GM12865 (cell line): ENCODE data around the gene GPX1.

ENCODE experiments used
- DNase-seq: peaks from one replicate; pipeline ENCODE4 v3.0.0; 2010; ENCODE audit warnings: low read depth
- H3K4me3 ChIP-seq: 2 replicates; pipeline ENCODE4 v1.5.1; 2011; ENCODE audit warnings: mild to moderate bottlenecking, low read depth, low read length, control low read depth
- CTCF ChIP-seq: IDR thresholded peaks from 2 replicates; pipeline ENCODE4 v1.5.1; 2011; ENCODE audit warnings: low read length, control low read depth, low read depth, inconsistent platforms; ENCODE audit not compliant: insufficient read depth; ENCODE audit errors: missing control alignments

GPX1 gene

DNA sequence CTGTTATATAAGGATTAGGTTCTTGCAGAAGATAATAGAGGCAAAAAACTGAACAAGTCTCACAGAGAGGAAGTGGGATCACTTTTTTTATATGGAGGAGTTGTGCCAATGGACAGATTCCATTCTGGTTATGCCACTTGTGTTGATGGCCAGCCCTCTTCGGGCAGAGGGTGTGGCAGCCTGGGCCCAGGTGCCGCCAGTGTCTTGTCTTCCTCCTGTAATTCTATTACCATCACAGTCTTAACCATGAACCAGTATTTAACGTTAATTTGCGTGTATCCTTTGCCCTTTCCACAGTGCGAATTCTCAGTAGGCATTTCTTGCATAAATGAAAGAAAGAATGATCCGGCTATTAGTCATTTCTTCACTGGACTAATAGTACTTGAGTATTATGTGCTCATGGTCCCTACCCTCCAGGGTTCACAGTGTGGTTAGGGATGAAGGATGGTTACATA, 11.3 kb downstream of the GPX1 start:
- DNase-seq = no peak

DNA sequence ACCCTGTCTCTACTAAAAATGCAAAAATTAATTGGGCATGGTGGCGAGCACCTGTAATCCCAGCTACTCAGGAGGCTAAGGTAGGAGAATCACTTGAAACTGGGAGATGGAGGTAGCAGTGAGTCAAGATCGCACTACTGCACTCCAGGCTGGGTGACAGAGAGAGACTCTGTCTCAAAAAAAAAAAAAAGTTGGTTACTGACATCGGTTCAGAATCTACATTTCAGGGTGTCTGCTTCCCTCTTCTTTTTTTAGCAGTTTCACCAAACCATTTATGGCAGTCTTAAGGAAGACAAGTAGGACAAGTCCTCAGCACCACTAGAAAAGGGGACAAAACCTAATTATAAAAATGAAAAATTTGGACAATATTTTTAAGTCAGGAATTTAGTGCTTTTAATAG, 15.0 kb downstream of the GPX1 start:
- peak; percentile 58 for DNase-seq
- TF ChIP-seq CTCF = no peak
- no peak overlapping the region for H3K4me3 ChIP-seq

More for the DNA sequence above, 11.3 kb downstream of the GPX1 start:
- TF ChIP-seq CTCF = no peak
- H3K4me3 ChIP-seq = no peak overlapping the region

- peak overlapping the region; percentile 85 for H3K4me3 ChIP-seq
- TF ChIP-seq CTCF = no peak
- DNase-seq = no peak
Observed at GRCh38 chr3:49341996-49342395, 16.2 kb downstream of the GPX1 start.

DNA sequence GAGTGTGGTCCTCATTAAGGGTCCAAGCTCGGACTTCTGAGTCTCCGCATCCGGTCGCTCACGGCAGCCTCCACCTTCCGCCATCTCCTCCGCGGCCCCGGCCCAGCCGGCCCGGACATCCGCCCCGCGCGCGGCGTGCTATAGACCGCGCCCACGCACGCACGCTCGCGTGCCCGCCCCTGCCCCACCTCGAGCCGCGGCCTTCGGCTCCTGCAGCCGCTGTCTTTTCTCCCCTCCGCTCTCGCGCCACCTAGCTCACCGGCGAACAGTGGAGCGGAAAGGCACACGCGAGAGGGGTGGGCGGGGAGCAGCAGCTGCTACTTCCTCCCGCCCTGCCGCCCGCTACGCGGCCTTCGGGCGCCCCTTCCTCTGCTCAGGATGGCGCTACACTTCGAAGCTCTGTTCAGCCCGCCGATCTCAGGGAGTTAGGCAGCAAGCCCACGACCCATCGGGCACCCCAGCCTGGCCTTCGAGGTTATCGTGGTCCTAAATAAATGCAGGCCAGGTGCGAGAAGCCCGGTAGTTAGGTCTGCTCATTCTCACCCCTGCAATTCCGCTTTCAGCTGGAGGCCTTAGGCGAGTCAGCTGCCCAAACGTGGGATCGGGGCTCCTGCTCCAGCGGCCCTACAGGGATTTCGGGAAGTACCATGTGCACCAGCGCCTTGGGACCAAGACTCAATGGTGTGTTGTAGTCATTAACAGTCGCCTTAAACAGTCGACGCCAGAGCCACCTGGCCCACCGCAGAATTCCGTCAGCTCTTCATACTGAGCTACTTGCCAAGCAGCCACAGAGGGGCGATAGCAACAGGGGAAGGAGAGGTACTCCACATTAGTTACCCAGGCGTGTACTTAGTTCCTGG, 18.0 kb downstream of the GPX1 start, which contains the start of gene USP4:
Gene USP4, minus strand, starts transcription at position 113 of the 860 bp plus-strand sequence. Its CDS starts 29 bp downstream, at position 84.
- peak; percentile 70 for TF ChIP-seq CTCF
- DNase-seq = peak; percentile 99
- H3K4me3 ChIP-seq = peak within 1 kb of the TSS; percentile 98

DNA sequence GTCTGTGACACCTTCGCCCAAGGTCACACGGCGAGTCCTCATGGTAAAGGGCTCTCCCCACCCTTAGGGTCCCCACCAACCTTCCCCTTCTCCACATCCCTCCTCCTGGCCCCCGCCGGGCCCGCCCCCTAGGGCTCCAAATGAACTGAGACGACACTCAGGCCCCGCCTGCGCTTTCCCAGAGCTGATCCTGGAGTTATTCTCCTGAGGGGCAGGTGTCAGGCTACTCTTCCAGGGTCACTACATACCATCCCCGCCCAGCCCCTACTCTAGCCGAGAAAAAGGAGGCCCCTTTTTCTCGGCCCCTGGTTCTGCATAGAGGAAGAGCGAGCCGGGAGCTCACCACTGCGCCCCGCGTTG, 18.6 kb downstream of the GPX1 start:
- TF ChIP-seq CTCF = no peak
- DNase-seq = no peak
- peak overlapping the region; percentile 98 for H3K4me3 ChIP-seq

DNA sequence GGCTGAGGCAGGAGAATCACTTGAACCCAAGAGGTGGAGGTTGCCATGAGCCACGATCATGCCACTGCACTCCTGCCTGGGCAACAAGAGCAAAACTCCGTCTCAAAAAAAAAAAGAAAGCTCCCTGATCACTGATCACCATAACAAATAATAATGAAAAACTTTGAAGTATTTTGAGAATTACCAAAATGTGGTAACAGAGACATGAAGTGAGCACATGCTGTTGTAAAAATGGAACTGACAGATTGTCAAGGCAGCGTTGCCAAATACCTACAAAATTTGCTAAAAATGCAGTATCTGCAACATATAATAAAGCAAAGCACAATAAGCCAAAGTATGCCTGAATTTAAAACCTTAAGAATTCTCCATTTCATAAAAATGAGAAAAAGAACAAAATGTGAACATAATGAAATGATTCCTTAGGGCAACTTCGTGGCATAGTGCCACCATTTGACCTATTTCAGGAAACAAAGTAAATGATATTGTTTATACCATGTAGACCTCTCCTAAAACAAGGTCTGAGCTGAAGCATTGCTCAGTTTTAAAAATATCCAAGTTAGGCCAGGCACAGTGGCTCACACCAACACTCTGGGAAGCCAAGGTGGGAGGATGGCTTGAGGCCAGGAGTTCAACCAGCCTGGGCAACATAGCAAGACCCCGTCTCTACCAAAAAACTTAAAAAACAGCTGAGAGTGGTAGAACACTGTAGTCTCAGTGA, 24.1 kb downstream of the GPX1 start:
- H3K4me3 ChIP-seq = no peak overlapping the region
- TF ChIP-seq CTCF = no peak
- DNase-seq = no peak
